Measurements from ENCODE around the gene NSMF. TPM values are rescaled to one million over a fixed set of nuclear protein-coding genes. Genes with fewer than 3 reads are reported as not detected.

The NSMF gene
- total and polyA plus RNA-seq, 2 of the 8 experiments (the other 6 are each of a cell fraction or from before 2014, with no cell fraction given), result 56.7 to 65.1 TPM

- H3K56ac ChIP-seq (replicated peaks; ENCODE audit: insufficient read length, low read depth, low read length), result no peak overlapping the region
- H3K23me2 ChIP-seq (ENCODE audit: low read depth, low read length), result no peaks in the 10 kb centered on the region; the same call in 1 of the 2 replicates
- no peak overlapping the region for H2BK12ac ChIP-seq (ENCODE audit: low read depth, low read length)
- no peaks in the 10 kb centered on the region for H3K9me3 ChIP-seq (ENCODE audit: insufficient read depth in 2 of 2, low read depth in 1 of 2, low read length in 1 of 2)
- 0 out of 2 replicates have a peak overlapping the region, but pooled peaks have one; percentile 23 for H2BK15ac ChIP-seq (ENCODE audit: low read length)
- H3K14ac ChIP-seq (ENCODE audit: insufficient read length), result no peak overlapping the region
- no peaks in the 10 kb centered on the region for H3K79me1 ChIP-seq (ENCODE audit: low read depth, low read length)
- H4K91ac ChIP-seq (replicated peaks; ENCODE audit: insufficient read length, low read length), result no peak overlapping the region
- H3K36me3 ChIP-seq (ENCODE audit: control insufficient read depth in 2 of 4, insufficient read depth in 4 of 4, low read length in 3 of 4), result no peaks in the 10 kb centered on the region
- H2BK5ac ChIP-seq (ENCODE audit: low read depth, low read length), result no peak overlapping the region; the same call in 1 of the 2 replicates
- DNase-seq (ENCODE audit: low read depth in 1 of 2, low spot score in 2 of 2) (no peak), FAIRE-seq (no peak)
- no peak overlapping the region for H4K8ac ChIP-seq (ENCODE audit: extremely low read depth, insufficient read depth, low read length)
- H2BK120ac ChIP-seq (replicated peaks; ENCODE audit: low read depth, low read length), result no peak overlapping the region
- peak; percentile 1; the same call in 1 of the 2 replicates for TF ChIP-seq RBBP5 (IDR thresholded peaks at IDR 0.05; ENCODE audit: borderline replicate concordance, low read depth, low read length)
- TF ChIP-seq POLR2A (IDR thresholded peaks at IDR 0.05; ENCODE audit: control extremely low read depth in 1 of 2, low read depth in 2 of 2, low read length in 2 of 2), result no peak
- WGBS, 2 experiments (ENCODE audit: extremely low coverage in 1 of 2, insufficient coverage in 1 of 2, insufficient read length in 1 of 2, insufficient replicate concordance in 2 of 2, low coverage in 1 of 2, low lambda C conversion rate in 2 of 2, missing lambda C conversion rate in 1 of 2), result 20% methylated on average over 4 of the region's 7 CpGs; no CpG with 5 or more reads in 1 of the 2 experiments
- CTCF ChIA-PET (ENCODE audit: partially characterized antibody), result interaction anchor here (1.0 kb wide), 2 partner anchors 19 to 168 kb away, joined by 3 to 5 read pairs; partner anchors contain the start of gene EXD3
- H3K18ac ChIP-seq (ENCODE audit: extremely low read depth, low read length), result no peak overlapping the region
- POLR2A ChIA-PET (ENCODE audit: partially characterized antibody), result interaction anchor here (0.9 to 4.3 kb wide), 6 partner anchors 8 to 201 kb away, joined by 3 to 28 read pairs (median 3); partner anchors contain the start of genes EXD3, NOXA1 and TUBB4B
- no peak overlapping the region for H3K27ac ChIP-seq (ENCODE audit: low read depth, low read length)
- no peaks in the 10 kb centered on the region for H3K27me3 ChIP-seq (replicated peaks in 1 of 4; ENCODE audit: control insufficient read depth in 3 of 4, extremely low read depth in 1 of 4, insufficient read depth in 3 of 4, low read length in 3 of 4)
- H2AK5ac ChIP-seq (ENCODE audit: low read depth, low read length), result no peak overlapping the region
- no peak overlapping the region for H4K5ac ChIP-seq (ENCODE audit: insufficient read length, low read depth, low read length)
- H3K4me2 ChIP-seq (ENCODE audit: insufficient read depth in 1 of 2, low read depth in 2 of 2, low read length in 2 of 2), result peak overlapping the region; percentile 66 to 80
- H3K23ac ChIP-seq (ENCODE audit: insufficient read length), result no peak overlapping the region
- no peak overlapping the region for H2BK20ac ChIP-seq (ENCODE audit: low read length)
- peak overlapping the region in 3 of 4 experiments; percentile 10 to 64 (median 41); a peak in 4 of 8 replicates for H3K4me3 ChIP-seq (ENCODE audit: extremely low read depth in 1 of 4, insufficient read depth in 2 of 4, low read depth in 3 of 4, low read length in 4 of 4)
- no peaks in the 10 kb centered on the region for H3K79me2 ChIP-seq (ENCODE audit: control insufficient read depth in 1 of 2, insufficient read depth in 2 of 2, low read length in 2 of 2)
- H3K4me1 ChIP-seq (replicated peaks in 1 of 4; ENCODE audit: control insufficient read depth in 3 of 4, insufficient read depth in 4 of 4, low read length in 3 of 4), result peaks cover 0 to 3% (median under 1%) of the 10 kb centered on the region in 4 experiments; a peak in 3 of 7 replicates
- H4K20me1 ChIP-seq (replicated peaks in 1 of 2; ENCODE audit: control insufficient read depth in 1 of 2, insufficient read depth in 2 of 2, low read length in 2 of 2), result no peaks in the 10 kb centered on the region
- no peak overlapping the region for H2AFZ ChIP-seq (ENCODE audit: low read length)
- no peak overlapping the region for H3K9ac ChIP-seq (replicated peaks in 1 of 4; ENCODE audit: extremely low read depth in 1 of 4, low read depth in 3 of 4, low read length in 3 of 4)
- no peak overlapping the region for H3K4ac ChIP-seq (replicated peaks; ENCODE audit: insufficient read length, low read depth, low read length)
Observed at GRCh38 chr9:137441935-137442321, 17.2 kb downstream of the NSMF start.

All from H1 (cell line).